ENCODE measurements around the gene RAD51B.
"Not testable (repeated sequence)": the region's sequence is repeated elsewhere in the genome, so short reads cannot be mapped to it uniquely, and the experiment has no call there.

The RAD51B gene

GRCh38 chr14:68085742-68086141, 266.2 kb downstream of the RAD51B start:
- FAIRE-seq: no peak

GRCh38 chr14:68088451-68088854, 268.9 kb downstream of the RAD51B start:
- FAIRE-seq: no peak

DNA sequence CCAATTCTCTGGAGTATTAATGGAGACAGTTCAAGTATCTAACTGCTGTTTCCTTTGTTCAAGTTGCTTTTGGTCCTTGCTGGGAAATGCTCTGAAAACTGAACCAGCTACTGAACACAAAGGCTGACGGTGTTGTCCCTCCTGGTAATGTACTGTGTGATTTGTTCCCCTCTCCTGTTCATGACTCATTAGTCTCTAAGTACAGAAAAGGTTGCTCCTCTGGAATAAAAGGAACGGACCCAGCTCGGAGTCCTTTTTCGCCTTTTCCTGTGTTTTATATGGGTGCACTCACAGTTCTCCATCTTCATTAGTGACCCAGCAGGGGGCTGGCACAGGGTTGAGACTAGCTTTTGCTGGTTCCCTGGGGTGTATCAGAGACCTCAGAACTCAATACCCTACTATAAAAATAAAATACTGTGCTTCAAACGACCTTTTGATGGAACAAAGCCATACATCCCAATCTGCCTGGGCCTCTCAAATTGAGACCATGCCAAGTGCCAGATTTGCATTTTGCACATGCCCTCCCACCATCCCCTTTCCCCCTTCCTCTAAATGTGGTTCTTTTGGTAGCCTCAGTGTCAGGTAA, 269.7 kb downstream of the RAD51B start:
- FAIRE-seq: no peak

- FAIRE-seq: no peak
Measured at GRCh38 chr14:68094158-68094557, 274.6 kb downstream of the RAD51B start.

- FAIRE-seq: no peak
Measured at GRCh38 chr14:68094752-68095151, 275.2 kb downstream of the RAD51B start.

GRCh38 chr14:68097727-68098126, 278.1 kb downstream of the RAD51B start:
- no peak for FAIRE-seq

GRCh38 chr14:68098834-68099233, 279.3 kb downstream of the RAD51B start:
- FAIRE-seq: no peak

DNA sequence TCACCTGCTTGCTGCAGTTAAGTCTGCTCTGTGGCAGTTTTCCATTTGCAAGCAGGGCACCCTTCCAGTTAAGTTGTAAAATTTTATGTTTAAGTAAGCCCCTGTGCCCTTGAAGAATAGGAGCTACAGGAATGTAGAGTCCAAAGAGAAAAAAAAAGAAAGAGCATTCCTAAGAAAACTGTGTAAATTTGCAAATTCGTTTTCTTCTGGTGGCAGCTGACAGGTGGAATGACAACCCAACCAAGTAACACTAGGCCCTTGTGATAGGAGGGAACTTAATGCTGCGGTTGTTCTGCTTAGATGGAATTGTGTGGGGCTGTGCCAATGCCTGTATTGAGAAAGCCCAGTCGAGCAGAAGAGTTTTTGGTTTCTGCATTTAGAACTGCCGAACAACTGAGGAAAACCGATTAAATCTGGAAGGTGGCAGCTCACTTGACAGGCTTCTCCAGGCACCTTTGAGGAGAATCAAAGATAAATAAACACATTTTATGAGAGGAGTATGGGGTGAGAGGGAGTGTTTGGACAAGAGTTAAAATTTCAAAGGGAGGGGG, 280.0 kb downstream of the RAD51B start:
- no peak for FAIRE-seq

- not testable (repeated sequence) for FAIRE-seq
Measured at GRCh38 chr14:68101715-68102301, 282.2 kb downstream of the RAD51B start.

- FAIRE-seq: no peak
Measured at GRCh38 chr14:68103853-68104252, 284.3 kb downstream of the RAD51B start.

DNA sequence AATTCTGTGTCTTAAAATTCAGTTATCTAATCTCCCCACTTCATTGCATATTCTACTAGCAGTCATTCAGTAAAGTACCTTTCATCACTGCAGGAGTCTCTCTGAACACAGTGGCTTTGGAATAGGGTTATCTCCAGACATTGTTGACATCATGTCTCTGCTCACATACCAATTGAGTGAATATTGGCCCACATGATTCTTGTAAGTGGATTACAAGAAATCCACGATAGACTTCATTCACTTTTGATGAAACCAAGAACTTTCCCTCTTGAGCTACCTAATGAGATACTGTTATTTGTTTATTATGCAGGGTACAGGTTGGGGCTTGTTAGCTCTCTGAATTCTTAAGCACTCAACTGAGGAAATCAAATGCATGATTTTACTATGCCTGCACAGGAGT, 284.9 kb downstream of the RAD51B start:
- FAIRE-seq: no peak

GRCh38 chr14:68105816-68106215, 286.2 kb downstream of the RAD51B start:
- no peak for FAIRE-seq

GRCh38 chr14:68106456-68106855, 286.9 kb downstream of the RAD51B start:
- FAIRE-seq: no peak

- no peak for FAIRE-seq
Measured at GRCh38 chr14:68106905-68107304, 287.3 kb downstream of the RAD51B start.

GRCh38 chr14:68109132-68109900, 289.7 kb downstream of the RAD51B start:
- no peak for FAIRE-seq

DNA sequence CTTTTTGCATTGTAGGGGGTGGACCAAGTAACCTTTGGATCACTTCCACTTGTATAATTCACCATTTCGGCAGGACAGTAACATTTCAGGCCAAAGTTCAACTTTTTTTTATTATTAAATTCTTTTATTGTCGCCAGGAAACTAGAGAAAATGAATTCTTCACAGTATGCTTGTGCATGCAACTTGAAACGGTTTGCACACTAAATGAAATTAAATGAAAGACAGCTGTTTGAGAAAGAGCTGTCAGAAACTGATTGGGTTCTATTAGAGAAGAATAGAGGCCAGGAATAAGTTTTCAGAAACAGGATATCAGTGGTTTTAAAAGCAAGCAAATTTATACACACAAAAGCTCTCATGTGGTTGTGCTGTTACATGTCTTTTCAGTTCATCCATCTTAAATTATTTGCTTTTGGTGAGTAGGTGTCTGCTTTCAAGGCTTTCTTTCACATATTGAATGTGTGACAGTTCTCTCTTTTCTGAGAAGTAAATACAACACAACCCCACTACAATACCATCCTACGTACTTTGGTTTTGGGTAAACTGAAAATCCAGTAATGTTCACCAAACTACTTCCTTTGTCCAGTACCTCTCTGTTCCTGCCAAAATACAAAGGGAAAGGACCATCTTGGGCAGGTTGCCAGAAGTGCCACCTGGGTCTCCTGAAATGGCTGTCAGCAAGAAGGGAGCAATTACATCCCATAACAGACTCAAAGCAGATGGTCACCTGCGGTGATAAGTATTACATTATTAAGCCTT, 291.7 kb downstream of the RAD51B start:
- no peak for FAIRE-seq

- FAIRE-seq: no peak
Measured at GRCh38 chr14:68111853-68112270, 292.3 kb downstream of the RAD51B start.

DNA sequence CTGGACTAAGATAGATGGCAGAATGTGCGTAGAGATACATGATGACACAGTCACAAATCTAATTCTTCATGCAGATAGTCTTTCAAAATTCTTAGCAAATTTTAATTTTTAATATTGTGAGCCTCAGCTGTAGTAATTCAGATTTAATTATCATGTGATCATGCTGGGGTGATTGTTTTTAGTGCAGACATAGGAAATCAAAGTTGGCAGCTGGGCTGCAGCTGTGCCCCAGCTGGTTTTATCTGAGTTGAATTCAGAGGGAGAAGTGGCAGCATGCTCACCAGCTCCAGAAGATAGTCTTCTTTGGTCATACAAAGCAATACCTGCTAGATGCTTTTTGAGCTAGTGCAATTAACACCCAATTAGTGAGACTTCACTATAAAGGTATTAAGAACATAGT, 292.9 kb downstream of the RAD51B start:
- FAIRE-seq: no peak

DNA sequence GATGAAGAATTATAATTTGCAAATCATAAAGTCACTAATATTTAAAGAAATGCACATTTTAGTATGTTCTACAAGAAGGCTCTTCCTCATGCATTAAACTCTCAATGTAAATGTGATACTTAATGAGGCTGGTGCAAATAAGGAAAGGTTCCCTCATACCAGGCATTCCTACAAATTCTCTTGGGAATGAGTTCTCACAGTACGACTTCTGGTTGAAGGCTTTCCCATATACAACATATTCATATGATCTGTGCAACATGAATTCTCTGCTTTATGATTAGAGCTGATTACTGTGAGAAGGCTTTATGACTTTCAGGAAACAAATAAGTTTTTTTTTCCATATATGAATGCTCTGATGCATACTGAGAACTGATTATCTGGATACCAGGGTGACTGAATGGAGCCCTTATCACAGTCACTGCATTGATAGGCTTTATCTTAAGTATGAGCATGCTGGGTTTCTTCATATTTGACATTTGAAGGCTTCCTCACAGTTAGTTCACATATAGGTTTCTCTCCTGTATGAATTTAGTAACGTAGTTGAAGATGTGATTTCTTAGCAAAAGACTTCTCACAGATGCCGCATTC, 293.9 kb downstream of the RAD51B start:
- no peak for FAIRE-seq

DNA sequence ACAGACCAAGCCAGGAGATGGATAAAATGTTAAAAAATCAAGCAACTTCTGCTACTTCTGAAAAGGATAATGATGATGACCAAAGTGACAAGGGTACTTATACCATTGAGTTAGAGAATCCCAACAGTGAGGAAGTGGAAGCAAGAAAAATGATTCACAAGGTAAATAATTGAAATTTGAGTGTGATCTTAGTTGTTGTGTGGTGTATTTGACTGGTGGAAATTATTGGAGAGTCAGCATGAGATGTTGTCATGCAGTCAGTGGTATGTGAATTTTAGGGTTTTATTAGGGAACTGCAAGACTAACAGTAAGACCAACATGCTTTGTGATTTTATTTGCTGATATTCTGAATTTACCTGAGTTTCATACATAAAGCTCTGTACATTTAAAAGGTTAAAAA, 296.4 kb downstream of the RAD51B start:
- FAIRE-seq: peak; percentile 84

GRCh38 chr14:68122651-68123050, 303.1 kb downstream of the RAD51B start:
- FAIRE-seq: no peak

DNA sequence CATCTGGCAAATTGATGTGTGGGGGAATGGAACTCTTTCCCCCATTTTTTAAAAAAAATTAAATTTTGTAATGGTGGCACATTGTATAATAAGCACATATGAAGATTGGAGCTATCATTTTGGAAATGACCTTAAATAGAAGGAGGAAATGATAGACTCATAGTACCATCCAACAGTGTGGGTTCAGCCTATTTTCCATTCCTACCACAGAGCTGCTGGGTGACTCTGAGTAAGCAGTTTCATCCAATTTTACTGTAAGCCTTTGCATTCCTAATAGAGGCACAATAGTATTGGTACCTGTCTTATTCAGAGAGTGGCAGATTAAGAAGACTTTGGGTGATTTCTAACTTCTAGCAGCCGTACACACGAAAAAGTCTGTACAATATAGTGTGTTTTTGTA, 304.5 kb downstream of the RAD51B start:
- no peak for FAIRE-seq
